ENCODE measurements around the gene SNAPIN. TPM values are rescaled to one million over a fixed set of nuclear protein-coding genes. Genes with fewer than 3 reads are reported as not detected.
A peak's percentile ranks its signal among the peaks of the same experiment; 100 is the strongest.

Gene SNAPIN
- total and polyA plus RNA-seq, 7 donors: 30.0 to 94.5 (median 51.2) TPM

GRCh38 chr1:153610811-153611301, 47.6 kb upstream of the SNAPIN start:
- Histone ChIP-seq H3K9me3 (no peaks in the 10 kb centered on the region), H3K27me3 (no peaks in the 10 kb centered on the region), H3K36me3 (peaks cover 0 to 22% (median 13%) of the 10 kb centered on the region in 4 donors), H3K4me1 (peaks cover 0 to 49% (median 42%) of the 10 kb centered on the region in 4 donors), H3K4me3 (peak overlapping the region in 1 of 4 donors; percentile 68), H3K27ac (peak overlapping the region; percentile 78 to 90 (median 84))
- no peak for TF ChIP-seq POLR2A (IDR thresholded peaks at IDR 0.05)
- no peak for TF ChIP-seq CTCF (IDR thresholded peaks at IDR 0.05)
- no peak for TF ChIP-seq EP300 (IDR thresholded peaks at IDR 0.05)
- TF ChIP-seq POLR2AphosphoS5 (IDR thresholded peaks at IDR 0.05): no peak
- no peak for DNase-seq
- intact Hi-C loops (cut with DNase I): loop anchor here (5.0 kb wide), 1 partner anchor 79 kb away; no protein-coding TSS in a partner anchor
- WGBS, 2 donors: 60 to 86% methylated on average over 7 of the region's 7 CpGs

GRCh38 chr1:153611356-153611755, 47.1 kb upstream of the SNAPIN start:
- intact Hi-C loops (cut with DNase I): loop anchor here (5.0 kb wide), 1 partner anchor 79 kb away; no protein-coding TSS in a partner anchor
- no peak for DNase-seq
- peak overlapping the region; percentile 66 to 72 (median 68) for H3K4me3 ChIP-seq
- H3K27ac ChIP-seq: peak overlapping the region in 3 of 4 donors; percentile 82 to 90 (median 85)
- no peaks in the 10 kb centered on the region for H3K27me3 ChIP-seq
- no peaks in the 10 kb centered on the region for H3K9me3 ChIP-seq
- peaks cover 0 to 17% (median 12%) of the 10 kb centered on the region in 4 donors for H3K36me3 ChIP-seq
- WGBS, 2 donors: 32 to 71% methylated on average over 1 of the region's 1 CpG
- H3K4me1 ChIP-seq: peaks cover 0 to 52% (median 46%) of the 10 kb centered on the region in 4 donors
- no peak for TF ChIP-seq EP300 (IDR thresholded peaks at IDR 0.05)
- no peak for TF ChIP-seq CTCF (IDR thresholded peaks at IDR 0.05)
- TF ChIP-seq POLR2AphosphoS5 (IDR thresholded peaks at IDR 0.05): no peak
- no peak for TF ChIP-seq POLR2A (IDR thresholded peaks at IDR 0.05)

GRCh38 chr1:153612111-153612754, 46.3 kb upstream of the SNAPIN start:
- H3K36me3 ChIP-seq: peaks cover 0 to 8% (median 3%) of the 10 kb centered on the region in 4 donors
- 16 to 58% methylated on average over 11 of the region's 11 CpGs for WGBS, 2 donors
- peak overlapping the region; percentile 82 to 90 (median 86) for H3K27ac ChIP-seq
- intact Hi-C loops (cut with DNase I): loop anchor here (5.0 kb wide), 1 partner anchor 80 kb away; no protein-coding TSS in a partner anchor
- no peaks in the 10 kb centered on the region for H3K27me3 ChIP-seq
- H3K9me3 ChIP-seq: no peaks in the 10 kb centered on the region
- TF ChIP-seq POLR2AphosphoS5 (IDR thresholded peaks at IDR 0.05) (no peak), POLR2A (IDR thresholded peaks at IDR 0.05) (no peak), EP300 (IDR thresholded peaks at IDR 0.05) (no peak), CTCF (IDR thresholded peaks at IDR 0.05) (no peak)
- peak overlapping the region; percentile 66 to 72 (median 68) for H3K4me3 ChIP-seq
- no peak for DNase-seq
- H3K4me1 ChIP-seq: peaks cover 0 to 61% (median 49%) of the 10 kb centered on the region in 4 donors

- Histone ChIP-seq H3K27ac (peak within 1 kb of the TSS; percentile 82 to 90 (median 86)), H3K9me3 (no peaks in the 10 kb centered on the region), H3K27me3 (no peaks in the 10 kb centered on the region), H3K36me3 (peaks cover 0 to 2% (median 0%) of the 10 kb centered on the region in 4 donors), H3K4me3 (peak within 1 kb of the TSS; percentile 66 to 72 (median 68)), H3K4me1 (peaks cover 0 to 64% (median 51%) of the 10 kb centered on the region in 4 donors)
- intact Hi-C loops (cut with DNase I): loop anchor here (5.0 kb wide), 1 partner anchor 81 kb away; no protein-coding TSS in a partner anchor
- DNase-seq: peak; percentile 93
- 12 to 48% methylated on average over 9 of the region's 9 CpGs for WGBS, 2 donors
- TF ChIP-seq CTCF (IDR thresholded peaks at IDR 0.05) (no peak), POLR2A (IDR thresholded peaks at IDR 0.05) (peak; percentile 76 to 92), POLR2AphosphoS5 (IDR thresholded peaks at IDR 0.05) (peak; percentile 67 to 90 (median 87))
Observed at GRCh38 chr1:153612755-153613331, 45.7 kb upstream of the SNAPIN start, which contains the start of gene S100A16. Gene S100A16 (minus strand): TSS chr1:153613137. CDS start chr1:153608151, 4,986 bp downstream.

Measured in sigmoid colon (tissue), 7 donors.